HCT116 (cell line): ENCODE measurements around the gene SNPH.
A peak's percentile ranks its signal among the peaks of the same experiment; 100 is the strongest.

Experiments
- JUND ChIP-seq: IDR thresholded peaks from 2 replicates; pipeline ENCODE4 v1.6.1; 2012
- POLR2AphosphoS5 ChIP-seq: IDR thresholded peaks from 2 replicates; pipeline ENCODE4 v1.6.1; 2011; ENCODE audit warnings: mild to moderate bottlenecking, low read depth, low read length, moderate library complexity
- RAD21 ChIP-seq: IDR thresholded peaks from 2 replicates; pipeline ENCODE4 v1.6.1; 2012; ENCODE audit warnings: low read depth, mild to moderate bottlenecking
- SRF ChIP-seq: IDR thresholded peaks from 2 replicates; pipeline ENCODE4 v1.6.1; 2012; ENCODE audit warnings: low read depth
- YY1 ChIP-seq: IDR thresholded peaks from 2 replicates; pipeline ENCODE4 v1.6.1; 2011; ENCODE audit warnings: low read length, low read depth, moderate library complexity, mild to moderate bottlenecking; ENCODE audit not compliant: insufficient replicate concordance; ENCODE audit errors: extremely low read depth
- TF ChIP-seq, protein P1 (sequence below), 3 experiments: fragments of 200-600 bp in 1 of 3; sonication (generic) in 1 of 3; IDR thresholded peaks in 2 of 3; conservative IDR thresholded peaks in 1 of 3; 2 replicates each; pipeline ENCODE4 v1.5.1; 2012 to 2017; ENCODE audit warnings: low read depth in 2 of 3, low read length in 2 of 3, antibody characterized with exemption in 1 of 3, borderline replicate concordance in 1 of 3, control low read depth in 1 of 3, mild to moderate bottlenecking in 1 of 3, mixed read lengths in 1 of 3, mixed run types in 1 of 3, moderate library complexity in 1 of 3; ENCODE audit not compliant: insufficient read depth in 1 of 3

DNA sequence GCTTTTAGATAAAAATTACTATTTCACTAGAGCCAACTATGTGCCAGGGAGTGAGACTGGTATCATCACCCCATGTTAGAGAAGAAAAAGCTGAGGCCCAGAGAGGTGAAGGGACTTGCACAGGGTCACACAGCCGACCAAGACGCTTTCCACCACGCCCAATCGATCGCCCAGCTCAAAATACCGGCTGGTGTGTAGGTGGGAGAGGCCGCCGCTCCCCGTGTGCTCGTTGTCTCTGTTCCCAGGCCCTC is 253 bp upstream of the SNPH start:
- TF ChIP-seq JUND (no peak), RAD21 (no peak), YY1 (no peak), POLR2AphosphoS5 (0 out of 2 replicates have a peak, but pooled peaks have one; percentile 26), SRF (no peak)
- TF ChIP-seq, protein P1, sequence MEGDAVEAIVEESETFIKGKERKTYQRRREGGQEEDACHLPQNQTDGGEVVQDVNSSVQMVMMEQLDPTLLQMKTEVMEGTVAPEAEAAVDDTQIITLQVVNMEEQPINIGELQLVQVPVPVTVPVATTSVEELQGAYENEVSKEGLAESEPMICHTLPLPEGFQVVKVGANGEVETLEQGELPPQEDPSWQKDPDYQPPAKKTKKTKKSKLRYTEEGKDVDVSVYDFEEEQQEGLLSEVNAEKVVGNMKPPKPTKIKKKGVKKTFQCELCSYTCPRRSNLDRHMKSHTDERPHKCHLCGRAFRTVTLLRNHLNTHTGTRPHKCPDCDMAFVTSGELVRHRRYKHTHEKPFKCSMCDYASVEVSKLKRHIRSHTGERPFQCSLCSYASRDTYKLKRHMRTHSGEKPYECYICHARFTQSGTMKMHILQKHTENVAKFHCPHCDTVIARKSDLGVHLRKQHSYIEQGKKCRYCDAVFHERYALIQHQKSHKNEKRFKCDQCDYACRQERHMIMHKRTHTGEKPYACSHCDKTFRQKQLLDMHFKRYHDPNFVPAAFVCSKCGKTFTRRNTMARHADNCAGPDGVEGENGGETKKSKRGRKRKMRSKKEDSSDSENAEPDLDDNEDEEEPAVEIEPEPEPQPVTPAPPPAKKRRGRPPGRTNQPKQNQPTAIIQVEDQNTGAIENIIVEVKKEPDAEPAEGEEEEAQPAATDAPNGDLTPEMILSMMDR (IDR thresholded peaks at IDR 0.05 in 2 of 3, conservative IDR thresholded peaks at IDR 0.05 in 1 of 3; ENCODE audit: borderline replicate concordance in 1 of 3, insufficient read depth in 1 of 3, low read depth in 2 of 3, low read length in 2 of 3), result no peak
